HG03457 (cell line): Measurements from ENCODE around the gene ABHD2.
"Not testable (repeated sequence)": the region's sequence is repeated elsewhere in the genome, so short reads cannot be mapped to it uniquely, and the experiment has no call there.

Experiments used
- ATAC-seq: cut with Tn5 transposase; IDR thresholded peaks from one replicate; pipeline ENCODE4 v1.9.1; 2021; ENCODE audit warnings: moderate number of reproducible peaks; ENCODE audit not compliant: unreplicated experiment

ABHD2 gene

DNA sequence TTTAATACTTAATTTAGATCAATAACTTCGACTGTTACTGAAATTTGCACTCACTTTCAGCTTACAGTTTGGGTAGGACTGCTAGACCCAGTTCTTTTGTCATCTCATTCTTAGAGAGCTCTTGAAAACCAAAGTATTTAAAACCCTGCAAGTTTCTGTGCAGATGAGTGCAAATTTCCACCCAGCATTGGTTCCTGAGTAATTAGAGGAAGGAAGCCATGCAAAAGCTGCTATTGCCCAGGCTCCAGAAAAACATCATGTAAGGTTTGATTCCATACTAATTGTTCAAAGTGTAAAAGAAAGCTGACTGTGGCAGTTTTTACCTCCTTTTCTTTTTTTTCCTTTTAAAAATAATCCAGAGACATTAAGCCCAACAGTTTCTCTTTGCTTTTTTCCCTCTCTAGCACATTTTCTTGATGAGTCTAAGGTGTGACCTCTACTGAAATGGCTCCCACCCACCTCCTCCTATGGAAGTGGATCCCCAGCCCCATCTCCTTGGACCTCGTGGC is 30.3 kb downstream of the ABHD2 start:
- no peak for ATAC-seq

DNA sequence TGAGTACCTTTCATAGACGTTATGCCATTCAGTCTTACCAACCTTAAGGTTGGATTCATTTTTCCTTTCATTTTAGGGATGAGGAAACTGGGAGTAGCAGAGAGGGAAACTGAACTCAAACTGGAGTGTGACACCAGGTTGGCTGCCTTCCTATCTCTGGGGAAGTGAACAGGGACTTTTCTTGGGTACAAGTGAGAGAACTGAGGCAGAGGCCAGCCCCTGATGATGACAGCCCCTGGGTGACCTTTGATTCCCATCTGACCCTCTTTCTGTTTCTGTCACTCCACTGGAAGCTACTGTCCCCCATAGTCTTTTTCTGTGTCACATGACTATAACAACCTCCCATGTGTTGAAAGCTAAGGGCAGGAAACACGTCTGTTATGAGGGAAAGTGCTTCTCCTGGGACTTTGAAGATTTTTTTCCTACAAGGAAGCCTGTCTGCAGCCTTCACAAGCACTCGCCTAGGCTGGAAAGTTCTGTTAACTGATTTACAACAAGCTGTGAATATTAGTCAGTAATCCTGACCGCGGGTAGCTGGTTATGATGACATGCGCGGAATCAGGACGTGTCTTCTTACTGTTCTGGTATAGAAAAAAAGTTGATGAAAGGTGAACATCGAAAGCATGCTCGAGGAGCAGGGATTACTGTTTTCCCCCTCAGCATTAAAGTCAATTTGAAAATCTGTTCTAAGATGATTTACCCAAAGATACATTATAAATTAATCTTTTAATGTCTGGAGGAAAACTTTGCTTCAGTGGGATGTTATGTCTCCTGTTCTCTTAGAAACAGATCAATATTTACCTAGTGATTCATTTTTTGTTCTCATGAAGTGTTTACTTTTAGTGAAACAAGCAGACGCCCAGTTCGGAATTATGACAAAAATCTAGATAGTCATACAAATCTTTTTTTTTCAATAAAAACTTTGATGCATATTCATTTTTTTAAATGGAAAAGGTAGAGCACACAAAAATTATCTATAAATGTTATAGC is 31.5 kb downstream of the ABHD2 start:
- ATAC-seq, result no peak

GRCh38 chr15:89120479-89121000 is 32.3 kb downstream of the ABHD2 start:
- ATAC-seq, result not testable (repeated sequence)

- ATAC-seq, result no peak
Observed at GRCh38 chr15:89121414-89121813, 33.2 kb downstream of the ABHD2 start.

- ATAC-seq, result no peak
Observed at GRCh38 chr15:89122505-89123180, 34.4 kb downstream of the ABHD2 start.

- no peak for ATAC-seq
Observed at GRCh38 chr15:89123181-89123525, 34.9 kb downstream of the ABHD2 start.

DNA sequence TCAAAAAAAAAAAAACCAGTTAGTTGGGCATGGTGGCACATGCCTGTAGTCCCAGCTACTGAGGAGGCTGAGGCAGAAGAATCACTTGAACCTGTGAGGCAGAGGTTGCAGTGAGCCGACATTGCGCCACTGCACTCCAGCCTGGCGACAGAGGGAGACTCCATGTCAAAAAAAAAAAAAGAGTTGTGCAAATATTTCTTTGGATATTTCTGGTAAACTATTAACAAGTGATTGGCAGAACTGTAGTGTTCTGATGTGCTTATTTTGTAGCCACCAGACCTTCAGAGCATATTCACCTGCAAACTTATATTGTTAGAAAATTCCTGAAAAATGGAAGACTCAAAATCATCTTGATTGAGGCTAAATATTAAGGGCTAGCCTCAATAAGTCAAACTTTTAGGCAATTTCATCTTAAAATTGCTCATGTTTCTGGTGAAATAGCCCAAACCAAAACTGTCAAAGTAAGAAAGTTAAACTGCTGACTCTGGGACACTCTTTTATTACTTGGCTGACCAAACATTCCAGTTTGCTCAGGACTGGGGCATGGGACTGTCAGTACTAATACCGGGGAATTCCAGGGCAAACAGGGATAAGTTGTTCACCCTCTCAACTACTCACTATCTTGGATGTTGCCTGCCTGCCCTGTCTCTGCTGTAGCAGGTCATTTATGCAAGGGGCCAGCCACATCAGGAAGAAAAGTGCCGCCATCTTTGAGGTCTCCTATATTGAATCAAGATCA is 37.0 kb downstream of the ABHD2 start:
- no peak for ATAC-seq

GRCh38 chr15:89126009-89126408 is 37.8 kb downstream of the ABHD2 start:
- ATAC-seq, result no peak

DNA sequence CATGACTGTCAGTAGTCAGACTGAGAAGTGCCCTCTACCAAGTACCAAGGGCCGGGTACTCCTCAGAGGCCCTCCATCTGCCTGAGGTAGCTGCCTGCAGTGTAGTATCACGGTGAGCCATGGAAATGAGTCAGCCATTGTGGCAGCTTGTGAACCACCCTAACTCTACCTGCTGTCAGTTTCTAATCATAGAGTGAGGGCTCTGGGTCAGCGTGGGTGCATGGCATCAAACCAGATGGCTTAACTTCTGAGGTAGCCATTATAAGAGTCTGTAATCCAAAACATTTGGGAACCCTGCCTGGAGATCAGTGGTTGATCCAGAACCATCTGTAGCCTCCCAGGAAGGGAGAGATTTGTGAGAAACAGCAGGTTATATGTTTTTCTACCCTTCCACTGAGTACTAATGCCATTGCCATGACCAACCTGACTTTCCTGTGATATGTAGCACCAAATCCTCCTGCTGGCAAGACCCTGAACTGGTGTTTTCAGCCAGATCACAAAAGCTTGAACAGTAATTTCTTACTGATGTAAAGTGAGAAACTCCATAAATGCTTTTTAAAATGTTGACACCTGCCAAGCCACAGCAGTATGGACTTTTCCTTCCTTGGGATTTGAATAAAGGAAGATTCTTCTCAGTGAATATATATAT is 38.9 kb downstream of the ABHD2 start:
- no peak for ATAC-seq

GRCh38 chr15:89128320-89129122 is 40.3 kb downstream of the ABHD2 start:
- ATAC-seq, result no peak

- no peak for ATAC-seq
Observed at GRCh38 chr15:89129123-89129815, 41.0 kb downstream of the ABHD2 start.

- ATAC-seq, result no peak
Observed at GRCh38 chr15:89129816-89130134, 41.5 kb downstream of the ABHD2 start.

GRCh38 chr15:89130201-89130600 is 41.9 kb downstream of the ABHD2 start:
- ATAC-seq, result no peak

DNA sequence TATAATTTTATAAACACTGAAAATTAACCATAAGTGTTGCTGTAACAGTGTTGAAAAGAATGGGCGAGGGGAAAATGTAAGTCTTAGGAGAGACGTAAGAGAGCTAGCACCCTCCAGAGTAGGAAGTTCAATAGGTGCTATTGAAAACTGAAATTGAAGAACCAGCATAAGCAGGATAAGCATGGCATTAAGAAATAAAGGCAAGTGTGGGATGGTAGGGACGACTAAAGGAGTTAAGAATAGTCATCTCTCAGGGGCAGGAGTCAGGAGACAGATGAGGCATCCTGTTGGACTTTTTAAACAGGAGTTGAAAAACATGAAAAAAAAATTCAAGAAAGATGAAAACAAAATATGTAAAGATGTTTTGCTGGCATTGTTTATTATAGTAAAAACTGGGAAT is 43.5 kb downstream of the ABHD2 start:
- no peak for ATAC-seq

DNA sequence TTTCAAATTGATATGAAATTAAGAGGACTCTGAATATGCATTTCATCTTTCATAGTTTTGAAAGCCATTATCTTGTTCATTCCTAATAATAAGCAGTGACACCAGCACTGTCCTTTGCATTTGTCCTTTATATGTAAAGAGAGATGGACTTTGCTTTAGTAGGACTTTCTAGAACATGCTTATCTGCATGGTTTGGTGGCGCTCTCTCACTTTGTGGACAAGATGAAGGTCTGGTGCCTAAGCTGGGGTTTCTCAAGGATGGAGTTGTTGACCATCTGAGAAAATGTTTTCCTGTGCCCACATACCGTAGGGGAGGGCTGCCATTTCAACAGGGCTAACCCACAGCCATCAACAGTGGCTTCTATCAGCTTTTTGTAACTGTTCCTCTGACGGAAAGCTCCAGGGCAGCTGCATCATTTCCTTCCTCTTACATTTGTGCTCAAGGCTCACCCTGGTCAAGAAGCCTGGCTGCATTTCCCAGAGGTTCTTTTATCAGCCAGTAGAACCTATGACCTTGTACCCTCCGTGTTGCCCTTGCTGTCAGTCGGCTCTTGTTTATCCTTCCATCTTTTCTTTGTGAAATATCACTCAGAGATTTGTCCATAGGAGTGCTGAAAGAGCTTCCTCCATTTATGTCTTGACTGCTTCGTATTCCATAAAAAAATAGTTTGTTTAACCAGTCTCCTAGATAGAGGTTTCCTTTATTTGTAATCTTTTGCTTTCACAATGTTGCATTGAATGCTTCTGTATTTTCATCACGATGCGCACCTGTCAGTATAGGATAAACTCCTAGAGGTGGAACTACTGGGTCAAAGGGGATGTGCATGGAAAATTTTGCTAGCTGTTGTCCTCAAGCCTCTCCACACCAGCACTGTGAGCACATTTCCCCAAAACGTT is 44.6 kb downstream of the ABHD2 start:
- ATAC-seq, result no peak

GRCh38 chr15:89135387-89136077 is 47.3 kb downstream of the ABHD2 start:
- not testable (repeated sequence) for ATAC-seq

- no peak for ATAC-seq
Observed at GRCh38 chr15:89136078-89136806, 48.0 kb downstream of the ABHD2 start.
